ENCODE results near the gene SLC7A5. TPM values are rescaled to one million over a fixed set of nuclear protein-coding genes. Genes with fewer than 3 reads are reported as not detected.

Gene SLC7A5
- total RNA-seq, 2 donors from 2014 or later = 1.6 to 3.4 TPM

DNA sequence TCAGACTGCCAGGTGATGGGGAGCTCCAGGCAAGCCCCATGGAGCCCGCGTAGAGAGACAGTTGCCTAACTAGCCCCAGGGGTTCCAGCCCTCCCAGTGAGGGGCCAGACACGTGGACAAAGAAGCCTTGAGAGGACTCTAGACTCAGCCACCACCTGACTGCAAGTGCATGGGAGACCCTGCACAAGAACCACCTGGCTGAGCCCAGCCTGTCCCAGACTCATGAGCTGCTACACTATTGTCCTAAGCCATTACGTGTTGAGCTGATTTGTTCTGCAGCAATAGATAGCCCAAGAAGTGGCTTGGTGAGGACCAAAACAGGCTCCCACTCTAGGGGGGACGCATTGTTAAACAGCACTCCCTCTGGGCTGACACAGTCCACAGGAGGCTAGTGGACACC, 65.9 kb downstream of the SLC7A5 start:
- Histone ChIP-seq H3K4me1 (peaks cover 20% of the 10 kb centered on the region), H3K27ac (no peak overlapping the region), H3K36me3 (replicated peaks in 1 of 2; ENCODE audit: insufficient read depth in 1 of 2, low read depth in 2 of 2) (no peaks in the 10 kb centered on the region), H3K4me3 (no peak overlapping the region), H3K9me3 (no peaks in the 10 kb centered on the region), H3K27me3 (no peaks in the 10 kb centered on the region)
- TF ChIP-seq POLR2A (IDR thresholded peaks at IDR 0.05) = no peak
- TF ChIP-seq, protein P1, sequence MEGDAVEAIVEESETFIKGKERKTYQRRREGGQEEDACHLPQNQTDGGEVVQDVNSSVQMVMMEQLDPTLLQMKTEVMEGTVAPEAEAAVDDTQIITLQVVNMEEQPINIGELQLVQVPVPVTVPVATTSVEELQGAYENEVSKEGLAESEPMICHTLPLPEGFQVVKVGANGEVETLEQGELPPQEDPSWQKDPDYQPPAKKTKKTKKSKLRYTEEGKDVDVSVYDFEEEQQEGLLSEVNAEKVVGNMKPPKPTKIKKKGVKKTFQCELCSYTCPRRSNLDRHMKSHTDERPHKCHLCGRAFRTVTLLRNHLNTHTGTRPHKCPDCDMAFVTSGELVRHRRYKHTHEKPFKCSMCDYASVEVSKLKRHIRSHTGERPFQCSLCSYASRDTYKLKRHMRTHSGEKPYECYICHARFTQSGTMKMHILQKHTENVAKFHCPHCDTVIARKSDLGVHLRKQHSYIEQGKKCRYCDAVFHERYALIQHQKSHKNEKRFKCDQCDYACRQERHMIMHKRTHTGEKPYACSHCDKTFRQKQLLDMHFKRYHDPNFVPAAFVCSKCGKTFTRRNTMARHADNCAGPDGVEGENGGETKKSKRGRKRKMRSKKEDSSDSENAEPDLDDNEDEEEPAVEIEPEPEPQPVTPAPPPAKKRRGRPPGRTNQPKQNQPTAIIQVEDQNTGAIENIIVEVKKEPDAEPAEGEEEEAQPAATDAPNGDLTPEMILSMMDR (IDR thresholded peaks at IDR 0.05) = no peak
- ATAC-seq (no peak), DNase-seq (no peak)
- whole genome bisulfite sequencing, 2 donors = 85% methylated on average over 5 of the region's 5 CpGs; no CpG with 5 or more reads in 1 of the 2 donors
- intact Hi-C loops (cut with DNase I) = no loop called here

DNA sequence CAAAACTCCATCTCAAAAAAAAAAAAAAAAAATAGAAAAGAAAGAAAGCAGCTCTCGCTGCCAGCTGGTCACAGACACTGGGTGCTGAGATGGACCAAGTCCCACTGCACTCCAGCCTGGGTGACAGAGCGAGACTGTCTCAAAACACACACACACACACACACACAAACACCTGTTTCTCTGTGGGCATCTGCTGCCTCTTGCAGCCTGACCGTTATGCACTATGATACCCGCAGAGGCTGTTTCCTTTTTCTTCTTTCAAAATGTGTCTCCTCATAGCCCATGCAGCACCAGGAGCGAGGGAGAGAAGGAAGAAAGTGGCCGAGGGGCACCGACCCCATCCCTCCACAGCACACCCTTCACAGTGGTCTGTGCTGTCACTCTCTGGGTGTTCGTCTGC, 66.6 kb downstream of the SLC7A5 start:
- no peak for DNase-seq
- no peak for TF ChIP-seq POLR2A (IDR thresholded peaks at IDR 0.05)
- TF ChIP-seq, protein P1 (IDR thresholded peaks at IDR 0.05) = no peak
- Histone ChIP-seq H3K36me3 (replicated peaks in 1 of 2; ENCODE audit: insufficient read depth in 1 of 2, low read depth in 2 of 2) (no peaks in the 10 kb centered on the region), H3K27ac (no peak overlapping the region), H3K9me3 (no peaks in the 10 kb centered on the region), H3K4me1 (peaks cover 20% of the 10 kb centered on the region), H3K4me3 (no peak overlapping the region), H3K27me3 (no peaks in the 10 kb centered on the region)
- 67 to 87% methylated on average over 8 of the region's 8 CpGs for whole genome bisulfite sequencing, 2 donors
- ATAC-seq = no peak
- intact Hi-C loops (cut with DNase I) = no loop called here

DNA sequence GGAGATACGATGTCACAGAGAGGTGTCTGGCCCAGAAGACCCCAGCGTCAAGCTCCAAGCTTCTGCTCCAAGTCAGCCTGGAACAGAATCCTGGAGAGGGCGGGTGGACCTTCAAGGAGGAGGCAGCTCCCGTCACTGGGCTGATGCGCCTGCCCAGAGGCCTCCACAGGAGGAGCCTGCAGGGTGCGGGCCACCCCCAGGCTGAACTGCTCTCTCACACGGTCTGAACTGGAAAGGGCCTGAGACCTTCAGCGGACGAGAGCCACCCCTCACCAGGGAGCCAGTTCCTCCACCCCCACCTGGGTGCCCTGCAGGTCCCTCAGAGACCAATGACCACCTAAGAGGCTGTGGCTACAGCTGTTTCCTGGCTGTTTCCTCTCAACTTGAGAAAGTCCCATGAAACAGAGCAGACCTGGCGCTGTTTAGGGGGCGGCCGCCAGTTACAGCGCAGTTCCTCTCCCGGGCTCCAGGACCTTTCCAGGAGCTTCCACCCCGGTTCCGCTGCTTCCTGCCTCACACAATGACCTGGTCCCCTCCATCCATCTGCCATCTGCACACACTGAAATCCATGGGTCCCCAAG, 67.5 kb downstream of the SLC7A5 start:
- Histone ChIP-seq H3K4me3 (no peak overlapping the region), H3K27ac (no peak overlapping the region), H3K9me3 (no peaks in the 10 kb centered on the region), H3K36me3 (replicated peaks in 1 of 2; ENCODE audit: insufficient read depth in 1 of 2, low read depth in 2 of 2) (no peaks in the 10 kb centered on the region), H3K27me3 (no peaks in the 10 kb centered on the region), H3K4me1 (peaks cover 13% of the 10 kb centered on the region)
- intact Hi-C loops (cut with DNase I) = no loop called here
- ATAC-seq = no peak
- TF ChIP-seq, protein P1 (IDR thresholded peaks at IDR 0.05) = no peak
- TF ChIP-seq POLR2A (IDR thresholded peaks at IDR 0.05) = no peak
- no peak for DNase-seq
- 80 to 84% methylated on average over 7 to 16 of the region's 16 CpGs for WGBS, 2 donors

DNA sequence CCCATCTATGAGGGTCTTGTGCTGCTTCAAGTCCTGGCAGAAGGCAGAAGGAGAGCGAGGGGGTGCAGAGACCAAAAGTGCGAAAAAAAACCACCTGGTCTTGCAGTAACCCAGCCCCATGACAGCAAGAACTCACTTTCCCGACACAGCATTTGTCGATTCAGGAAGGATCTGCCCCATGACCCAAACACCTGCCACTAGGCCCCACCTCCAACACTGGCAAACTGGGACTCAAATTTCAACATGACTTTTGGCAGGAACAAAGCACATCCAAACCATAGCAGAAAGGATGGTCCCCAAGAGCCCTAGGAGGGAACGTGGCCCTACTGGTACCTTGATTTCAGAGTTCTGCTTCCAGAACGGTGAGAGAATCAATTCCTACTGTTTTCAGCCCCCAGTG, 68.8 kb downstream of the SLC7A5 start:
- Histone ChIP-seq H3K27me3 (no peaks in the 10 kb centered on the region), H3K27ac (no peak overlapping the region), H3K9me3 (no peaks in the 10 kb centered on the region), H3K36me3 (replicated peaks in 1 of 2; ENCODE audit: insufficient read depth in 1 of 2, low read depth in 2 of 2) (no peaks in the 10 kb centered on the region), H3K4me1 (peaks cover under 1% of the 10 kb centered on the region), H3K4me3 (no peak overlapping the region)
- WGBS, 2 donors = 90 to 95% methylated on average over 6 of the region's 6 CpGs
- ATAC-seq = no peak
- TF ChIP-seq, protein P1 (IDR thresholded peaks at IDR 0.05) = no peak
- no peak for TF ChIP-seq POLR2A (IDR thresholded peaks at IDR 0.05)
- DNase-seq = no peak
- intact Hi-C loops (cut with DNase I) = no loop called here

DNA sequence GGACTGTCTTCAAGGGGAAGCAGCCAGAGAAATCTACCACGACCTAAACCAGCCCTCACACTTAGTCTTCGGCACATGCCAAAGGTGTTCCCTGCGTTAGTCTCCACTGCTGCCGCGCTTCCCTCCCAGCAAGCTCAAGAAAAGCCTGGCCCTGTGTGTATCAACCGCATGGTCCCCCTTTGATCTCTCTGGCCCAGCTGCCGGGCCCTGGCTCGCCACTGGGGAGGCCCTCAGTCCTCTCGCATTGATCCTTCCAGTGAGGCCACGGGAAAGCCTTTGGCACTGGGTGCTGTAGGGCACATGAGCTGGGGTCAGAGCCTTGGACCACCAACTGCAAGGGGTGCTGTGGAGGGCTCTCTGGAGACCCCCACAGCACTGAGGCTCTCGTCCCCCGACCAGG, 74.0 kb downstream of the SLC7A5 start:
- WGBS, 2 donors = 83% methylated on average over 1 to 12 of the region's 12 CpGs

More for the DNA sequence above, 74.0 kb downstream of the SLC7A5 start:
- DNase-seq (no peak), ATAC-seq (no peak)
- H3K4me3 ChIP-seq = no peak overlapping the region
- H3K27me3 ChIP-seq = no peaks in the 10 kb centered on the region
- H3K36me3 ChIP-seq (replicated peaks in 1 of 2; ENCODE audit: insufficient read depth in 1 of 2, low read depth in 2 of 2) = no peaks in the 10 kb centered on the region
- intact Hi-C loops (cut with DNase I) = no loop called here
- H3K27ac ChIP-seq = no peak overlapping the region
- peaks cover 16% of the 10 kb centered on the region for H3K4me1 ChIP-seq
- TF ChIP-seq, protein P1 (IDR thresholded peaks at IDR 0.05) = no peak
- no peak for TF ChIP-seq POLR2A (IDR thresholded peaks at IDR 0.05)
- H3K9me3 ChIP-seq = no peaks in the 10 kb centered on the region
